ENCODE measurements around the gene HMCN1.

The HMCN1 gene

GRCh38 chr1:186027621-186028020, 293.4 kb downstream of the HMCN1 start:
- no peak overlapping the region for H3K23ac ChIP-seq (ENCODE audit: low read length in 2 of 2)
- no peaks in the 10 kb centered on the region for H3K27me3 ChIP-seq (ENCODE audit: control insufficient read depth in 1 of 2, insufficient read depth in 1 of 2, low read length in 2 of 2)
- no peak overlapping the region for H2BK12ac ChIP-seq (ENCODE audit: low read length in 2 of 2)
- H3K27ac ChIP-seq (ENCODE audit: low read length, poor library complexity, severe bottlenecking): no peak overlapping the region
- H4K8ac ChIP-seq (ENCODE audit: low read length): no peak overlapping the region
- H3K4ac ChIP-seq (ENCODE audit: low read depth in 1 of 2, low read length in 2 of 2): no peak overlapping the region
- no peak overlapping the region for H2BK120ac ChIP-seq (ENCODE audit: low read depth, low read length)
- no peak overlapping the region for H2AK5ac ChIP-seq (ENCODE audit: low read length, severe bottlenecking)
- H3K4me3 ChIP-seq (ENCODE audit: insufficient read depth in 1 of 2, low read depth in 1 of 2, low read length in 2 of 2): no peak overlapping the region
- no peaks in the 10 kb centered on the region for H3K79me1 ChIP-seq (replicated peaks; ENCODE audit: low read length, poor library complexity, severe bottlenecking)
- no peak overlapping the region for H3K18ac ChIP-seq (ENCODE audit: low read depth in 1 of 2, low read length in 2 of 2)
- H2BK15ac ChIP-seq (ENCODE audit: low read depth, poor library complexity, severe bottlenecking): no peak overlapping the region
- no peak overlapping the region for H2AFZ ChIP-seq (ENCODE audit: low read depth, low read length)
- peaks cover 33% of the 10 kb centered on the region for H3K9me3 ChIP-seq (ENCODE audit: control insufficient read depth, low read length)
- no peaks in the 10 kb centered on the region for H3K4me1 ChIP-seq (ENCODE audit: control insufficient read depth, insufficient read depth, low read depth, low read length)
- no peak overlapping the region for H3K14ac ChIP-seq (ENCODE audit: low read length in 2 of 2)
- no peak for DNase-seq
- no peak overlapping the region for H3K4me2 ChIP-seq (ENCODE audit: low read length, poor library complexity, severe bottlenecking)
- peaks cover 3 to 99% of the 10 kb centered on the region in 2 experiments for H3K36me3 ChIP-seq (ENCODE audit: control insufficient read depth in 1 of 2, insufficient read depth in 2 of 2, low read depth in 1 of 2, low read length in 2 of 2)
- H2BK5ac ChIP-seq (ENCODE audit: low read depth, low read length, poor library complexity, severe bottlenecking): no peak overlapping the region
- no CpG with 5 or more reads among the region's 3 CpGs for WGBS
- no peak overlapping the region for H4K91ac ChIP-seq (ENCODE audit: low read length)
- H3K9ac ChIP-seq (ENCODE audit: low read length): no peak overlapping the region

- no peak overlapping the region for H2BK120ac ChIP-seq (ENCODE audit: low read depth, low read length)
- H4K8ac ChIP-seq (ENCODE audit: low read length): no peak overlapping the region
- peaks cover 0 to 94% of the 10 kb centered on the region in 2 experiments for H3K36me3 ChIP-seq (ENCODE audit: control insufficient read depth in 1 of 2, insufficient read depth in 2 of 2, low read depth in 1 of 2, low read length in 2 of 2)
- peaks cover 33% of the 10 kb centered on the region for H3K9me3 ChIP-seq (ENCODE audit: control insufficient read depth, low read length)
- no peak overlapping the region for H2AK5ac ChIP-seq (ENCODE audit: low read length, severe bottlenecking)
- no peak overlapping the region for H2AFZ ChIP-seq (ENCODE audit: low read depth, low read length)
- no peak overlapping the region for H3K4me2 ChIP-seq (ENCODE audit: low read length, poor library complexity, severe bottlenecking)
- no peak overlapping the region for H3K4ac ChIP-seq (ENCODE audit: low read depth in 1 of 2, low read length in 2 of 2)
- H3K27me3 ChIP-seq (ENCODE audit: control insufficient read depth in 1 of 2, insufficient read depth in 1 of 2, low read length in 2 of 2): no peaks in the 10 kb centered on the region
- H3K14ac ChIP-seq (ENCODE audit: low read length in 2 of 2): no peak overlapping the region
- no peak overlapping the region for H3K18ac ChIP-seq (ENCODE audit: low read depth in 1 of 2, low read length in 2 of 2)
- no peak overlapping the region for H3K9ac ChIP-seq (ENCODE audit: low read length)
- no peak overlapping the region for H4K91ac ChIP-seq (ENCODE audit: low read length)
- no peak overlapping the region for H3K23ac ChIP-seq (ENCODE audit: low read length in 2 of 2)
- H2BK12ac ChIP-seq (ENCODE audit: low read length in 2 of 2): no peak overlapping the region
- H2BK15ac ChIP-seq (ENCODE audit: low read depth, poor library complexity, severe bottlenecking): no peak overlapping the region
- no peaks in the 10 kb centered on the region for H3K79me1 ChIP-seq (replicated peaks; ENCODE audit: low read length, poor library complexity, severe bottlenecking)
- H3K4me3 ChIP-seq (ENCODE audit: insufficient read depth in 1 of 2, low read depth in 1 of 2, low read length in 2 of 2): no peak overlapping the region
- H3K27ac ChIP-seq (ENCODE audit: low read length, poor library complexity, severe bottlenecking): no peak overlapping the region
- H2BK5ac ChIP-seq (ENCODE audit: low read depth, low read length, poor library complexity, severe bottlenecking): no peak overlapping the region
- no peaks in the 10 kb centered on the region for H3K4me1 ChIP-seq (ENCODE audit: control insufficient read depth, insufficient read depth, low read depth, low read length)
- no peak for DNase-seq
Observed at GRCh38 chr1:186030453-186030852, 296.3 kb downstream of the HMCN1 start.

DNA sequence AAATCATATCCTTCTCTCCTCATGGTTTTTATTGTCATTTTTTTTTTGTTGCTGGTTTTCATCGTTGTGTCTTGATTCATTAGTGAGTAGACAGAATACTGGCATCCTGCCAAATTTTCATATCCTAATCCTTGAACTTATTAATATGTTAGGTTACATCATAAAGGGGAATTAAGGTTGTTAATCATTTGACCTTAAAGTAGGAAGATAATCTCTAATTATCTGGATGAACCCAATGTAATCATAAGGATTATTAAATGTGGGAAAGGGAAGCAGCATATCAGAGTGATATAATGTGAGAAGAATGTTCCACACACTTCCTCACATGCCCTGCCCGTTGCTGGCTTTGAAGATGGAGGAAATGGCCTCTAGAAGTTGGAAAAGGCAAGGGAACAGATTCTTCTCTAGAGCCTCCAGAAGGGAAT, 299.7 kb downstream of the HMCN1 start:
- Histone ChIP-seq H3K79me1 (replicated peaks; ENCODE audit: low read length, poor library complexity, severe bottlenecking) (no peaks in the 10 kb centered on the region), H3K14ac (ENCODE audit: low read length in 2 of 2) (no peak overlapping the region), H4K8ac (ENCODE audit: low read length) (no peak overlapping the region), H3K23ac (ENCODE audit: low read length in 2 of 2) (no peak overlapping the region), H3K27ac (ENCODE audit: low read length, poor library complexity, severe bottlenecking) (no peak overlapping the region), H3K4me3 (ENCODE audit: insufficient read depth in 1 of 2, low read depth in 1 of 2, low read length in 2 of 2) (no peak overlapping the region), H2AK5ac (ENCODE audit: low read length, severe bottlenecking) (no peak overlapping the region), H3K4me2 (ENCODE audit: low read length, poor library complexity, severe bottlenecking) (no peak overlapping the region), H4K91ac (ENCODE audit: low read length) (no peak overlapping the region), H3K9ac (ENCODE audit: low read length) (no peak overlapping the region), H3K4ac (ENCODE audit: low read depth in 1 of 2, low read length in 2 of 2) (no peak overlapping the region), H3K27me3 (ENCODE audit: control insufficient read depth in 1 of 2, insufficient read depth in 1 of 2, low read length in 2 of 2) (no peaks in the 10 kb centered on the region), H2BK5ac (ENCODE audit: low read depth, low read length, poor library complexity, severe bottlenecking) (no peak overlapping the region), H3K18ac (ENCODE audit: low read depth in 1 of 2, low read length in 2 of 2) (no peak overlapping the region), H3K4me1 (ENCODE audit: control insufficient read depth, insufficient read depth, low read depth, low read length) (no peaks in the 10 kb centered on the region), H2BK15ac (ENCODE audit: low read depth, poor library complexity, severe bottlenecking) (no peak overlapping the region), H2AFZ (ENCODE audit: low read depth, low read length) (no peak overlapping the region), H3K36me3 (ENCODE audit: control insufficient read depth in 1 of 2, insufficient read depth in 2 of 2, low read depth in 1 of 2, low read length in 2 of 2) (peaks cover 0 to 79% of the 10 kb centered on the region in 2 experiments), H3K9me3 (ENCODE audit: control insufficient read depth, low read length) (peaks cover 31% of the 10 kb centered on the region), H2BK12ac (ENCODE audit: low read length in 2 of 2) (no peak overlapping the region), H2BK120ac (ENCODE audit: low read depth, low read length) (no peak overlapping the region)
- WGBS: no CpG with 5 or more reads among the region's 2 CpGs
- DNase-seq: peak; percentile 35

GRCh38 chr1:186042230-186042629, 308.0 kb downstream of the HMCN1 start:
- Histone ChIP-seq H2BK12ac (ENCODE audit: low read length in 2 of 2) (no peak overlapping the region), H2BK15ac (ENCODE audit: low read depth, poor library complexity, severe bottlenecking) (no peak overlapping the region), H3K9ac (ENCODE audit: low read length) (no peak overlapping the region), H4K8ac (ENCODE audit: low read length) (no peak overlapping the region), H3K79me1 (replicated peaks; ENCODE audit: low read length, poor library complexity, severe bottlenecking) (no peaks in the 10 kb centered on the region), H3K18ac (ENCODE audit: low read depth in 1 of 2, low read length in 2 of 2) (no peak overlapping the region), H3K4me3 (ENCODE audit: insufficient read depth in 1 of 2, low read depth in 1 of 2, low read length in 2 of 2) (no peak overlapping the region), H3K27me3 (ENCODE audit: control insufficient read depth in 1 of 2, insufficient read depth in 1 of 2, low read length in 2 of 2) (no peaks in the 10 kb centered on the region), H3K36me3 (ENCODE audit: control insufficient read depth in 1 of 2, insufficient read depth in 2 of 2, low read depth in 1 of 2, low read length in 2 of 2) (peaks cover 3 to 94% of the 10 kb centered on the region in 2 experiments), H4K91ac (ENCODE audit: low read length) (no peak overlapping the region), H2BK120ac (ENCODE audit: low read depth, low read length) (no peak overlapping the region), H3K4me2 (ENCODE audit: low read length, poor library complexity, severe bottlenecking) (no peak overlapping the region), H2BK5ac (ENCODE audit: low read depth, low read length, poor library complexity, severe bottlenecking) (no peak overlapping the region), H3K4me1 (ENCODE audit: control insufficient read depth, insufficient read depth, low read depth, low read length) (no peaks in the 10 kb centered on the region), H3K27ac (ENCODE audit: low read length, poor library complexity, severe bottlenecking) (no peak overlapping the region), H2AK5ac (ENCODE audit: low read length, severe bottlenecking) (no peak overlapping the region), H3K4ac (ENCODE audit: low read depth in 1 of 2, low read length in 2 of 2) (no peak overlapping the region), H3K23ac (ENCODE audit: low read length in 2 of 2) (no peak overlapping the region), H2AFZ (ENCODE audit: low read depth, low read length) (no peak overlapping the region), H3K14ac (ENCODE audit: low read length in 2 of 2) (no peak overlapping the region), H3K9me3 (ENCODE audit: control insufficient read depth, low read length) (no peaks in the 10 kb centered on the region)
- no CpG with 5 or more reads among the region's 3 CpGs for WGBS
- no peak for DNase-seq
